Midbrain (tissue), 1 donor: Measurements from ENCODE around the gene RDH5.

Experiments
- DNase-seq: peaks from one replicate; lab custom pipeline; 2025; lab: John Stamatoyannopoulos, UW

RDH5 gene

DNA sequence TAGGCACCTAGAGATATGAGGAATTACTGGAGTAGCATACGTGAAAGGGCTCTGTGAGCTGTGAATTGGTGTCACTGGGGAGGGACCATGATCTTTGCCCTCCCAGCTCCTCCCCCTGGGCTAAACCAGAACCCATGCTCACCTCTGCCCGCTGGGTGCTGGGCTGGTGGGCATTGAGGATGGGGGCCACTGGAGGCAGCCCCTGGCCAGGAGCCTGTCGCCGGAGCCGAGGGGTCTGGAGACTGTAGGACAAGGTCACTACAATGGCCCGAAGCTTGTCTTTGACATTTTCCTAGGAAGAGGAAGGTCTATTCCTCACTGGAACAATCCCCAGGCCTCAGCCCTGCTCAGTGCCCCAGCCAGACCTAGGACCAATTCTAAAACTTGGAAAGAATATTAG, 24.1 kb upstream of the RDH5 start:
- DNase-seq = no peak

DNA sequence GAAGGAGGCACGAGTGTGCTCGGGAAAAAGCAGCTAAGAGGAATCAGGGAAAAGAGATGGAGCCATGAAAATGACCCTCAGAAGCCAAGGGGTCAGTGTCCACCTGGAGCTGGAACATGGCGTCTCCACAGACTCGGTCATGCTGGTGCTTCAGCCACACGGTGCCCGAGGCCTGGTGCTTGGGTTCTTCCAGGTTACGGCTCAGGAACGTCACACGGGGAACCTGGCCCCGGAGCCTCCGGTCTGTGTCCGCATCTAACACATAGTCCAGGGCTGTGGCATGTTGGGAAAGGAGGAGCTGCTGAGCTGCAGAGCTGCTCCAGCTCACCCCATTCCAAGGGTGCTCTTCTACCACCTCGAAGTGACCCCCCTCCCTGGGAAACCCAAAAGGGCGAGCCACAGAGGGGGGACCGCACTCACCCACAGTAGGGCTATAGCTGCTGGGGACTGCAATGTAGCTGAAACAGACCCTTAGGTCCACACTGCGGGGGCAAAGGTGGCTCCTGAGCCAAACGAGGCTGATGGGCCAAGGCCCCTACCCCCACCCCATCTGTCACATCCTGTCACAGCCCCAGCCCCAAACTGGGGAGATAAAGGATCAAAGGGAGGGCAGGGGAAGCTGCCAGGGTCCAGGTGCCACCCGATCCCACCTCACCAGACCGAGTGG, 23.3 kb upstream of the RDH5 start:
- DNase-seq = no peak

DNA sequence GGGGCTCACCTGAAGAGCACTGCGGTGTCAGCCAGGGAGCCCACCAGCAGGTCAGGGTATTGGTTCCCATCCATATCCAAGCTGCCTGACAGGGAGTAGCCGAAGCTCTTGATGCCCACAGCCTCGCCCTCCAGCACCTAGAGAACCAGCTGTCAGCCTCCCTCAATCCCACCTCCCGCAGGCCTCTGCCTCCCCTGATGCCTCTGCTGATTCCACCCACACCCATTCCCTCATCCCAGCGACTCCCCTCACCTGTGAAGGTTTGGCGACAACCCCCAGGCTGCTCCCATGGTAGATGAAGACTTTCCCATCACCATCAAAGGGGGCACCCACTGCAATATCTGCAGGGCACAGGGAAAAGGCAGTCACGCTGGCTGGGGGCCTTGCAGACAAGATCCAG, 22.5 kb upstream of the RDH5 start:
- no peak for DNase-seq

DNA sequence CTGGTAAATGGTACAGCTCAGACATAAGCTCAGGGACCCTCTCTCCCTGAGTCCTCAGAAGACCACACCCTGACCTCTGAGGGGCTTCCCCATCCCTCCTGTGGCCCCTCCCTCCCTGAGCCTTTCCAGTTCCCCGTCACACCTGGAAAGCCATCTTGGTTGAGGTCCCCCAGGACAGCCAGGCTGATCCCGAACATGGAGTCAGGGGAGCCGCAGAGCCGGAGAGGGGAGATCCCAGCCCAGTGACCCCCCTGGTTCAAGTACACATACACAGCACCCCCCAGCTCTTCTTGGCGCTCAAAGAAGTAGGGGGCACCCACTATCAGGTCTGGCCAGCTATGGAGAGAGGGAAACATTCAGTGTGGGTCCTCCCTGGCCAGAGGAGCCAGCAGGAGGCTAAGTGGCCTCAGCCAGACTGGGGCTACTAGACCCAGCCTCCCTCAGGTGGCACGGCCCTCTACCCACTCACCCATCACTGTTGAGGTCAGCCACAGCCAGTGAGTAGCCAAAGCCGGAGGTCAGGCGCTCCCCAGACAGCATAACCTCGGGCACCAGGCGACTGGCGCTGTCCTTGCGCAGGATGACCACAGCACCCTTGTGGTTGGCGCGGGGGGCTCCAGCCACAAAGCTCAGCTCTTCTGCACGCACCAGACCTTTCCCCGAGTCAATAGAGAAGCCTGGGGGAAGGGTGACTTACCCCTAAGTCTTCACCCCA, 21.8 kb upstream of the RDH5 start:
- no peak for DNase-seq

DNA sequence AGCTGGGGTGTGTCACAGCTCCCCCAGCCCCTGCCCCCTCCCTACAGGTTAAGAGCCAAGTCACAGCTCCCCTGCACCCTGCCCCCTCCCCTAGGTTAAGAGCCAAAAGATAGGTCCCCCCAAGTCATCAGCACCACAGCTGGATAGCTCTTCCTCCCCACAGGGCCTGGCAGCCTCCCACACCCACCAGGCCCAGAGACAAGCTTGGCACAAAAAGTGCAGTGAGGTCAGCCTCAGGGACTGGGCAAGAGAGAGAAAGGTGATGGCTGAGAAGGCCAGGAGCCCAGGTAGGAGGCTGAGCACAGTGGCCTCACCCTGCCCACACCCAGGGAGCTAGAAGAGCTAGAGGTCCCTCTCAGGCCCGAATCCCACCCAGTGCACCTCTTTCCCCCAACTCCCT, 21.2 kb upstream of the RDH5 start:
- no peak for DNase-seq

DNA sequence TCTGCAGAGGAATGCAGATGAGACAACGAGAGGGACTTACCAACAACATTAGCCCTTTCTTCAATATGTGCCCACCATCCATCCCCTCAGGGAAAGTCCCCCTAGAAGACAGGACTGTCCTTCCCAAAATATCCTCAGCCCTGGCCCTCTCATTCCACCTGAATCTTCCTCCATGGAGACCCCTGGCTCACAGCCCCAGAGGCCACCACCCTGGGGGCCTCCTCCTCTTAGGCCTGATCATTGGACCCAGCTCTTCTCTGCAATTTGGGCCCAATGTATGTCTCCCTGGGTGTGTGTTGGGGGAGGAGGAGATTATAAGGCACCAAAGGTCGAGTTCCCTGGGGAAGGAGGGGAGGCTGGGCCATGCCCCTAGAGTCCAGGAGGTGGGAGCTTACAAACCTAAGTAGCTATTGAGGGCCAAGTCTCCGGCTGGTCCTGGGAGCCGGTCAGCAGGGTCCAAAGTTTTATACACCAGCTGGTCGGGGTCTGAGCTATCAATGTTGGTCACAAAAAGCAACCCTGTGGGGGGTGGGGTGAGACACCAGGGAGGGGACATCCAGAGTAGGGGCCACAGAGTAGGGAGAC, 20.6 kb upstream of the RDH5 start:
- no peak for DNase-seq

DNA sequence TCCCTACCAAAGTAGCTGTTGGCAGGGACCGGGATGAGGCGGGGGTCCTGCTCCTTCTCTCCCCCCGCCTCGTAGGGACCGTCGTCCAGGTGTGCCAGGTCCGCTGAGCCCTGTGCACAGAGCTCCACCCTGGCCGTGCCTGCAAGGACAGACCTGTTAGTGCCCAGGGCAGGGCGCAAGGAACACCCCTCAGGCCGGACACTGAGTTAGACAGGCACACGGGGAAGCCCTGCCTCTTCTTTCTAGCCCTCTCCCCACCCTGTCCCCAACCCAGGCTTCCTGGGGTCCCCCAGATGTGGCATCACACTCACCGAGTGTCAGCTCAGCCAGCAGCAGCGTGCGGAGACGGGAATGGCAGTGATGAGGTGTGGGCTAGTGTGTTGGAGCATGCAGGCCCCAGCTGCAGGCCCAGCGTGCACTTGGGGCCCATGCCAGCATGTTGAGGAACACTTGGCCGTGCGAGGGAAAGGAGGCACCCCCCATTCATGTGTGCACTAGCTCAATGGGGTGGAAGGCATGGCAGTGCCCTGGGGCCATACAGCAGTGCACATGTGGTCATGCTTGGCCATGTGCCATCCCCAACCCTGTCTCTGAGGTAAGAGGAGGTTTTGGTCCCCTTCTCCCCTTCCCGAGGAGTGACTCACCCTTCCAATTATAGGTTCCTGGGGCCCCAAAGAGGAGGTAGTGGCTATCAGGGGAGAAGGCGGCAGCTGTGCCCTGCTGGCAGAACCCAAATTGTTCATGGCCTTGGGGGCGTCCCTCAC, 19.8 kb upstream of the RDH5 start:
- DNase-seq = no peak

DNA sequence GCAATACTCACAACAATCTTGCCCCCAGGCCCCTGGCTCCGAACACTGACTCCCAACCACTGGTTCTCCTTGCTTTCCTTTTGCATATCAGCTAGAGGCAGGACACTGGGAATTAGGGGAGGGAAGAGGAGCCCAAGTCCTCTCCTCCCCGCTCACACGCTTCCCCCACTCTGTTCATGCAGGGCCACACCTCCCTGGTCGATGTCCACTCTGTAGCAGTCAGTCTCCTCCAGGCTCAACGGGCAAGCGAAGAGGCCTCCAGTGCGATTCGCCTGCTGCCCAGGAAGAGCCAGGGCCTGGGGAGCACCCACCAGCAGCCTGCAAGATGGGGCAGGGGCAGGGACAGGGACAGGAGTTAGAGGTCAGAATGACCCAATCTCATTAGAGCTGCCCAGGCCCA, 17.3 kb upstream of the RDH5 start:
- no peak for DNase-seq

DNA sequence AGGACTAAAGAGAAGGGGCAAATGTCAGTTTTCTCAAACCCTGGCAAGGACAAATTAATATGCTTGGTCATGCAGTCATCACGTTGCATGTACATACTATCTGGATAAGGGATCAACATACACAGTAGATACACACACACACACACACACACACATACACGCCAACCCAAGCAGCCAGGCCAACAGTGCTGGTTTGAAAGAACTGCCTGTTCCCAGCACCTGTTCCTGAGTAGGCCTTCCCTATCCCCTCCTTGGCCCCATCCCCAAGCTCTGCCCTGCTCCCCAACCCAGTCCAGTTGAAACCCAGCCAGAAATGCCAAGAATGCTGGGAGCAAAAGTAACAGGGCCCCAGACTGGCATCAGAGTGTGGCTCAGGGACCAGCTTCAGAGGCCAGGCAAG, 16.9 kb upstream of the RDH5 start:
- DNase-seq = peak; percentile 40

DNA sequence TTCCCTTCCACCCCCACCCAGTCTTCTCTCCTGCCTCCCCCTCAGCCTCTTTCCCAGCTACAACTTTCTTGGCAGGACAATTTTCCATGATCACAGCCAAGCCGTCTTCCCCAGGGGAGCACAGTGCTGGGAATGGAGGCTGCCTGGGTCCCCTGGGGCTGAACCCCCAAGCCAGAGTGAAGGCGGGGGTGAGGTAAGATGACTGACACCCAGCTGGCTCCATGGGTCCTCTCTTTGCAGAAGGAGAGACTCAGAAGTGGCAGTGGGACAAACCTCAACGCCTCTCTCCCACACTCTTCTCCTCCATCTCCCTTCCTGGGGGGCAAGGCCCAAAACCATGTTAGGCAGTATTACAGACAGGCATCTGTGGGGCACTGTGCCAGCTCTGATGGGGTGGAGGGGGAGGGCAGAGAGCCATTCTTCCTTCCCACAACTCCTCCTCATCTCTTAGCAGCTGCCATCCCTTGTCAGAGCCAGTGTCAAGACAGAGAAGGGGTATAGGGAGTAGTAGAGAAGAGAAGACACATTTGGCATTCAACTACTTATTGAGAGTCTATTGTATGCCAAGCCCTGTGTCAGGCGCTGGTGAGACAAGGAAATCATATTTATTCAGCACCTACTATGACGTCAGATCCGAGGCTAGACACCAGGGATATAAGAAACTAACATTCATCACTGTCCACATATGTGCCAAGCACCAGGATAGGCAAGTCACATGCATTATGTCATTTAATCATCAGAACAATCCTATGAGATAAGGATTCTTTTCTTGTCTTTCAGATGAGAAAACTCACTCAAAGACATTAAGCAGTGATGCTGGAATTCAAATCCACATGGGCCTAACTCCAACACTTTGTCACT, 16.1 kb upstream of the RDH5 start:
- peak; percentile 30 for DNase-seq

DNA sequence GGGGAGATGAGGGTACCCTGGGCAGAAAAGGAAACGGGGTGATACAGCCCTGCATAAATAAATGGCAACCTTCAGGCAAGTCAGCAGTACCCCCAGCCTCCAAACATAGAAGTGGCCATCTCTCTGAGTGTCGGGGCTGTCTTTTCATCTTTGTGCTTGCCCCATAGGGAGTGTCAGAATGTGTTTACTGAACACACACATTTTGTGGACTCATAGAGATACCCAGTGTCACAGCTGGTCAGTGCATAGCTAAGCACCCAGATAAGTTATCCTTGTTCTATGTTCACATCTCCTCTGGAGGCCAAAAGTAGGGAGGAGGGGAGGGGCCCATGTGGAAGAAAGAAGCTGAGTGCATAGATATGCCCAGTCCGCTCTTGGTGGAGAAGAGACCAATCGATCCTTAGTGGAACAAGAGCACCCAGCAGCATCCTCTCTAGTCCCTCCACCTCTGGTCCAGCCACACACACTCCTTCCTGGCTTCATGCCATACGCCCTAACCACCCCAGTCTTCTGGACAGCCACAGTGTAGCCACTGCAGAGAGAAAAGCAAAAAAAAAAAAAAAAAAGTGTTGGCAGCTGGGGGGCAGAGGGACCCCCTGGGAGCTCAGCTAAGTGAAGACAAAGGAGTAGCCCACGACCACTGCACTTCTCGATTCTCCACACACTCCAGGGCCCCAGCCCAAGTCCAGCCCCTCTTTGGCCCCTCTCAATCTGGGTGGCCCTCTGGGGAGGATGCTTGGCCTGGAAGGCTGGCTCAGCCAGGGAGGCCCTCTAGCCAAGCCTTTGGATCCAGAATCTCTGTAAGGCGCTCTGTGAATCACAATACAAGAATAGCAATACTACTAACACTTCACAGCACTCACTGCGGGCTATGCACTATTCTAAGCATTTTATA, 15.1 kb upstream of the RDH5 start:
- DNase-seq = no peak

DNA sequence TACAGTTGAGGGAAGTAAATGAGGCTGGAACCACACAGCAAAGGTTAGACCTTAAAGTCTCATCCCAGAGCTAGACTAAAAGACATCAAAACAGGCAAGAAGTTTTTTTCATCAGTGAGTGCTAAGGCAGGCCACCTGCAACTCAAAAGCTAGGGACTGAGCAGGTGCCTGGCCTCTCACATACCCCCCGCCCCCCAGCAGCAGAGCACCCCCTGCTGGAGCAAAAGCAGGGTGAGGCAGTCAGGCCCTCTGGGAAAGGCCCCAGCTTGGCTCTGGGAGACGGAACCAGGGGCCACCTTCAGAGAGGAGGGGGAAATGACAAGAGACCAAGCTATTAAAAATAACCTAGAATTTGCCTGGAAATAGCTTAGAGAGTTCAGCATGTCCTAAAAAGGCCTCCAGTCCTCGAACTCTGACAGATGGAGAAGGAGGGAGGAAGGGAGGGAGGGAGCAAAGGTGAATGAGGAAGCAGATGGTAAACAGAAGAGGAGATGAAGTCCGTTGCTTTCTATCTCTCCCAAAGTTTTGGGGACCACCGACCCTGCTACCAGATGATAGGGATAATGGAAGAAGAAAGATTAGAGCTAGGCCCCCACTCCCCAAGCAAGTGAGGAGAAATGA, 14.3 kb upstream of the RDH5 start:
- DNase-seq = no peak

DNA sequence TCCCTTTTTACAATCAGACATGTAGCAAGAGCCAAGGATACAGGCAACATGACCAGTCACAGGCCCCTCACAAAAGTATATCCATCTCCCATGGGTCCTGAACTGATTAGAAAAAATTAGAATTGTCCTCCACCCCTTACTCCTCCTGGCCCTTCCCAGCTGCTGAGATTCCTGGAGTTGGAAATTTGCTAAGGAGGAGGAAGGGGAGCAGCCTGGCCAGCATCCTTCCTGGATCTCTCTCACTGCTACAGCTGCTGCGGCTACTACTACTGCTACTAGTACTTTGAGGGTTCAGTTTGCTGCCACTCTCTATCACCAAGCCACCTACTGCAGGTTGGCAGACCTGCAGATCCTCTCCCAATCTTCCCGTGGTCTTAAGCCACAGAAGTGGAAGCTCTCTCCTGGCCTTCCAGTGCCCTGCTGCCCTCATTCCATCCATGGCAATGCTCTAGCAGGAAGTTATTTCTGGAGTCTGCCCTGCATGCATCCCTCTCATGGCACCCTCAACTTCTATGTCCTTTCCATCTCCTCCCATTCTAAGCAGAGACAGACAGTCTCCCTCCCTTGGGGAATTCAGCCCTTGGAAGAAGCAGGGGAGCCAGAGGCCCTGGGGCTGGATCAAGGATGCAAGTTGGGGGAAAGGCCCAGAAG, 13.5 kb upstream of the RDH5 start:
- no peak for DNase-seq

DNA sequence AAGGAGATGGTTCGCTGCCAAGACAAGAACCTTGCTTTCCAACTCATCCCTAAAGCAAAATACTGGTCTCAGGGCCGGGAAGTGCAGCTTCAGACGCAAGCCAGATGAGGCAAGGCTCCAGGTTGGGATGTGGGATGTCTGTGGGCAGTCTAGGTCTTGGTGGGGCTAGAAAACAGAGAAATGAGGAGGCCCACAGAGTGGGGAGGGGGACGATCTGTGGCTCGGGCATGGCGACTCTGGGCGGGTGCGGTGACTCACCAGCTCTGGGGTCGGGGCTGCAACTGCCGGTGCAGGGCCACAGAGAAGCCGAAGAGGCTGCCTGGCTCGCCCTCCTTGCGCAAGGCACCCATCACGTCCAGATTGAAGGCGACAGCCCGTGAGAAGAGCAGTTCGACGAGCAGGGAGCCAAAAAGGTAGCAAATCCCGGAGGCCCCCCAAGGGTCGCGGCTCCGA, 12.9 kb upstream of the RDH5 start:
- DNase-seq = no peak

DNA sequence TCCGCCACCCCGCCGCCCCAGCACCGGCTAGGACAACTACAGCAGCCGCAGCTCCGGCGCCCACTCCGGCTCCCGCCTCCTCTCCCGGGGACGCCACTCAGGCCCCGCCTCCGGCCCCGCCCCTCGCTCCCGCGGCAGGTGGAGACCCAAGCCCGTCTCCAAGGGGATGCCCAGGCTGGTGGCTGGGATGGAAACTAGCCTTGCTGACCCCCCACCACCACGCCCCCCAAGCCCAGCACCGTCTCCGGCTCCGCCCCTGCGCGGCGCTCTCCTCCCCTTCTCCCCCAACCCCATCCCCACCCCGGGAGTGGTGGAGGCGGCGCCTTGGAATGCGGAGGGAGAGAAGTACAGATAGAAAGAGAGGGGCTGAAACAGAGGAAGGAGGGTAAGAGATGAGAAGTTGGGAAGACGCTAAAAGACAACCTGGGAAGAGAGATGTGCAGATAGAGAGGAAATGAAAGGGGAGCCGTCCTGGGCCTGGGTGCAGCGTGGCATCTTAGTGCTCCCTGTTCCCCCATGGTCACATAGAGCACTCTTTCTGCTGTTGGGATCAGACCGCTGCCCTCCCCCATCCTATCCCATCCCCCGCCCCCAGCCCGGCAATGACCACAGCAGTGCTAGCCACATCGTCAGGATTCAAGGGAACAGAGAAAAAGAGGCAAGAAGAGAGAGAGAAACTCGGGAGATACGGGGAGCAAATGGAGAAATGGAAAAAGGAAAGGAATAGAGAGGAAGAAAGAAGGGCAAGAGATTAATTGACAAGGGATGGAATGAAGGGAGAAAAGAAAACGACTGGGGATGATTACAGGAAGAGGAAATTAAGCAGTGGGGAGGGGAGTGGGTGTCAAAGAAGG, 12.1 kb upstream of the RDH5 start, which contains the start of gene ITGA7:
TSS of gene ITGA7 (minus strand) at position 64 of the 854 bp plus-strand sequence. CDS start 222 bp downstream, outside the sequence.
- peak; percentile 45 for DNase-seq

DNA sequence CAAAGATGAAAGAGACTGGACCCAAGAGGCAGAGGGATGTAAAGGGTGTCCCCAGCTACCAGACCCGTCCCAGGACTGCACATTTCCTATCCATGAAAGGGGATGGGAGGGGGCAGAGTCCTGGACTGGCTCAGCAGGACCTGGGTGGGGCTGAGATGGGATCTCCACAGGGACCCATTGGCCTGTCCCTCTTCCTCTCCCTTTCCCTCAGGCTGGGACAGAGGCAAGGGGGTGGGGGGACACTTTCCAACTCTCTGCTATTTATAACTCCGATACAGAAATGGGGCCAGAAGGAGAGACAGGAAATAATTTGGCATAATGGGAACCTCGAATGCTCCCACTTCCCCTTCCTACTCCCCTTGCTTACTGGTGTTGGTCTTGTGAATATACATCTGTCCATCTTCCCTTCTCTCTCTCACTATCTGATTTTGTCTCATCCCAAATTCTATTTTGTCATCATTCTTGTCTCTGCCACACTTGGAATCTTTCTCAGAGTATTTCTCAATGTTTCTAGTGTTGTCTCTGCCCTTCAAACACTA, 11.4 kb upstream of the RDH5 start:
- DNase-seq = no peak

DNA sequence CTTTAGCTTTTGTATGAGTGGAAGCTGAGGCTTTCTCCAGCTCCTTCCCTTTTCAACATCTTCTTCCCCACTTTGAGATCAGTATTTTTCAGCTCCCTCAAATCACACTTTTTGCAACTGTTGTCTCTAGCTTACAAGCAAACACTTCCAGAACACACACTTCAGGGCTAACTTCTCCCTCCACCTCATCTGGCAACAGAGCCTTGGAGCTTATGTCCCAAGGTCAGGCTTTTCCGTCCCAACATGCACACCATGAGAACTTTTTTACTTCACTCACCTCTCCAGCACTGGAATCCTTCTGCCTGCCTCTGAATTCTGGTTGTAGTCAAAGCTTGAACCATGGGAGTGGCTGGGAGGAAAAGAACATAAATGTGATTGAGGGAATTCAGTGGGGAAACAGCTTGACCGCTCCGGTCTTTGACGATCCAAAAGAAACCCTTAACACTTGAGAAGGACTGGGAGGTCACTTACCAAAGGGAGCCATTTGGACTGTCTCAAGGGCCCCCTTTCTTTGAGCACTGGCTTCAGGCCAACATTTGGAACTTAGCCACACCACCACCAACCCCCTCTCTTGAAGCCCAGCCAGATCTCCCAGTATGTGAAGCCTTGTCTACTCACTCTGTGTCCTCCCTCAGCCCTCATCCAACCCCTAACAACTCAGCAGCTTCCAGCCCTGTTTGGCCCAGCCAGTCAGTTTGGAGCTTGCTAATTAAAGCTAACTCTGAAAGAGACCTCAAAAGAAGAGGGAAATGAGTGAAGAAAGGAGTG, 8.2 kb upstream of the RDH5 start:
- DNase-seq = no peak
